ENCODE measurements around the gene ERC2. TPM values are rescaled to one million over a fixed set of nuclear protein-coding genes. Genes with fewer than 3 reads are reported as not detected.

Gene ERC2
- total RNA-seq, 1 donor from 2014 or later = 0.35 TPM

GRCh38 chr3:55770077-55770476 is 698.2 kb downstream of the ERC2 start:
- H3K36me3 Mint-ChIP-seq (ENCODE audit: unreplicated experiment) = no peaks in the 10 kb centered on the region
- H3K27me3 Mint-ChIP-seq (ENCODE audit: unreplicated experiment) = peaks cover 8% of the 10 kb centered on the region
- no peak overlapping the region for H3K4me3 Mint-ChIP-seq (ENCODE audit: unreplicated experiment)
- DNase-seq (ENCODE audit: extremely low spot score, unreplicated experiment) = no peak
- H3K9me3 Mint-ChIP-seq (ENCODE audit: unreplicated experiment) = no peaks in the 10 kb centered on the region
- H3K4me1 Mint-ChIP-seq (ENCODE audit: unreplicated experiment) = peaks cover 5% of the 10 kb centered on the region
- peak; percentile 21 for TF ChIP-seq CTCF (IDR thresholded peaks at IDR 0.05)
- no peak overlapping the region for H3K27ac Mint-ChIP-seq (ENCODE audit: unreplicated experiment)

GRCh38 chr3:55766753-55767152 is 701.5 kb downstream of the ERC2 start:
- no peak for TF ChIP-seq CTCF (IDR thresholded peaks at IDR 0.05)
- peaks cover 13% of the 10 kb centered on the region for H3K27me3 Mint-ChIP-seq (ENCODE audit: unreplicated experiment)
- H3K4me1 Mint-ChIP-seq (ENCODE audit: unreplicated experiment) = peaks cover 5% of the 10 kb centered on the region
- no peaks in the 10 kb centered on the region for H3K36me3 Mint-ChIP-seq (ENCODE audit: unreplicated experiment)
- H3K9me3 Mint-ChIP-seq (ENCODE audit: unreplicated experiment) = no peaks in the 10 kb centered on the region
- H3K4me3 Mint-ChIP-seq (ENCODE audit: unreplicated experiment) = no peak overlapping the region
- DNase-seq (ENCODE audit: extremely low spot score, unreplicated experiment) = no peak
- H3K27ac Mint-ChIP-seq (ENCODE audit: unreplicated experiment) = no peak overlapping the region

GRCh38 chr3:55765906-55766701 is 702.2 kb downstream of the ERC2 start:
- Mint-ChIP-seq H3K27me3 (ENCODE audit: unreplicated experiment) (peaks cover 13% of the 10 kb centered on the region), H3K4me3 (ENCODE audit: unreplicated experiment) (no peak overlapping the region), H3K4me1 (ENCODE audit: unreplicated experiment) (peaks cover 5% of the 10 kb centered on the region), H3K27ac (ENCODE audit: unreplicated experiment) (no peak overlapping the region), H3K36me3 (ENCODE audit: unreplicated experiment) (no peaks in the 10 kb centered on the region), H3K9me3 (ENCODE audit: unreplicated experiment) (no peaks in the 10 kb centered on the region)
- no peak for DNase-seq (ENCODE audit: extremely low spot score, unreplicated experiment)
- no peak for TF ChIP-seq CTCF (IDR thresholded peaks at IDR 0.05)

GRCh38 chr3:55765398-55765797 is 702.9 kb downstream of the ERC2 start:
- no peaks in the 10 kb centered on the region for H3K36me3 Mint-ChIP-seq (ENCODE audit: unreplicated experiment)
- no peaks in the 10 kb centered on the region for H3K9me3 Mint-ChIP-seq (ENCODE audit: unreplicated experiment)
- TF ChIP-seq CTCF (IDR thresholded peaks at IDR 0.05) = no peak
- peaks cover 5% of the 10 kb centered on the region for H3K4me1 Mint-ChIP-seq (ENCODE audit: unreplicated experiment)
- H3K4me3 Mint-ChIP-seq (ENCODE audit: unreplicated experiment) = no peak overlapping the region
- H3K27me3 Mint-ChIP-seq (ENCODE audit: unreplicated experiment) = peaks cover 13% of the 10 kb centered on the region
- no peak overlapping the region for H3K27ac Mint-ChIP-seq (ENCODE audit: unreplicated experiment)
- DNase-seq (ENCODE audit: extremely low spot score, unreplicated experiment) = no peak

- no peak for DNase-seq (ENCODE audit: extremely low spot score, unreplicated experiment)
- H3K27ac Mint-ChIP-seq (ENCODE audit: unreplicated experiment) = no peak overlapping the region
- no peak overlapping the region for H3K4me3 Mint-ChIP-seq (ENCODE audit: unreplicated experiment)
- H3K27me3 Mint-ChIP-seq (ENCODE audit: unreplicated experiment) = peaks cover 18% of the 10 kb centered on the region
- H3K4me1 Mint-ChIP-seq (ENCODE audit: unreplicated experiment) = no peaks in the 10 kb centered on the region
- H3K36me3 Mint-ChIP-seq (ENCODE audit: unreplicated experiment) = no peaks in the 10 kb centered on the region
- TF ChIP-seq CTCF (IDR thresholded peaks at IDR 0.05) = no peak
- no peaks in the 10 kb centered on the region for H3K9me3 Mint-ChIP-seq (ENCODE audit: unreplicated experiment)
Measured at GRCh38 chr3:55756976-55757375, 711.3 kb downstream of the ERC2 start.
